Heart left ventricle (tissue), 16 donors: ENCODE measurements around the gene COX8A. TPM values are rescaled to one million over a fixed set of nuclear protein-coding genes. Genes with fewer than 3 reads are reported as not detected.

Experiments used
- ATAC-seq, 4 donors: fragments of 200-7000 bp; cut with Tn5 transposase; one replicate each; pipeline ENCODE4 v1.9.1; 2020 to 2022; ENCODE audit warnings: moderate library complexity in 4 of 4, mild to moderate bottlenecking in 3 of 4, moderate number of reproducible peaks in 1 of 4
- DNase-seq, 5 donors: peaks; one replicate each; pipeline ENCODE4 v3.0.0-alpha.2; 2020
- H3K27ac ChIP-seq, 12 donors: fragments of 200-600 bp; sonication (generic) in 4 of 12; one replicate each; pipeline versions ENCODE4 v1.5.0 to v1.8.0; 2016 to 2022; ENCODE audit warnings: mild to moderate bottlenecking in 2 of 12
- H3K27me3 ChIP-seq, 9 donors: fragments of 200-600 bp; sonication (generic) in 2 of 9; one replicate each; pipeline versions ENCODE4 v1.5.1 to v1.8.0; 2016 to 2022; ENCODE audit warnings: mild to moderate bottlenecking in 3 of 9
- H3K36me3 ChIP-seq, 9 donors: fragments of 200-600 bp; sonication (generic) in 2 of 9; one replicate each; pipeline versions ENCODE4 v1.5.0 to v1.8.0; 2018 to 2022; ENCODE audit warnings: mild to moderate bottlenecking in 2 of 9
- H3K4me1 ChIP-seq, 12 donors: fragments of 200-600 bp; sonication (generic) in 4 of 12; one replicate each; pipeline versions ENCODE4 v1.5.0 to v1.8.0; 2016 to 2022; ENCODE audit warnings: mild to moderate bottlenecking in 3 of 12
- H3K4me3 ChIP-seq, 12 donors: fragments of 200-600 bp; sonication (generic) in 4 of 12; one replicate each; pipeline versions ENCODE4 v1.5.0 to v1.8.0; 2017 to 2022; ENCODE audit warnings: mild to moderate bottlenecking in 9 of 12, moderate library complexity in 4 of 12
- H3K9me3 ChIP-seq, 12 donors: fragments of 200-600 bp; sonication (generic) in 4 of 12; one replicate each; pipeline versions ENCODE4 v1.5.0 to v1.8.0; 2016 to 2022; ENCODE audit warnings: mild to moderate bottlenecking in 1 of 12
- CTCF ChIP-seq, 12 donors: fragments of 200-600 bp; sonication (generic) in 4 of 12; IDR thresholded peaks; one replicate each; pipeline versions ENCODE4 v1.5.0 to v1.8.0; 2018 to 2022; ENCODE audit warnings: antibody characterized with exemption in 12 of 12, mild to moderate bottlenecking in 5 of 12
- POLR2A ChIP-seq, 2 donors: fragments of 450-650 bp; IDR thresholded peaks; one replicate each; pipeline ENCODE4 v1.6.1; 2017; ENCODE audit warnings: antibody characterized with exemption in 2 of 2, mild to moderate bottlenecking in 2 of 2, moderate library complexity in 2 of 2
- WGBS, 4 donors: extraction: QIAGEN DNeasy Blood & Tissue Kit in 2 of 4; methylation state at CpG; one replicate each; pipeline versions ENCODE4 v1.1.5 to v1.1.7; 2013 to 2018; 5-methylcytosine and 5-hydroxymethylcytosine counted together
- intact Hi-C, 10 donors: fragments of 100-400 bp; cut with DNase I; formaldehyde crosslinking; loops; one replicate each; pipeline versions ENCODE4 v1.11.1 to v1.14.2; 2022
- polyA plus RNA-seq, 2 donors: library from polyadenylated mRNA; stranded (reverse); fragments of 200-250 nt; gene quantifications; one replicate each; pipeline ENCODE4 v1.2.3, GENCODE V29; 2013
- total RNA-seq, 9 donors: library from RNA; depleted of rRNA in 2 of 9; stranded (reverse); fragments of >200 nt in 2 of 9; fragmentation: NEBNext Ultra II Directional in 3 of 9; extraction: Animal tissue kit (Norgen Biotek cat#: 25700) in 3 of 9; gene quantifications; one replicate each; pipeline versions ENCODE4 v1.1.0 to v1.2.4, GENCODE V29; 2016 to 2023
- donor health status: ischemic (EF 13 %, LVEDD 7.1; RV severe dilation, severe dysfunction).
- donor health status: healthy with polysubstance abuse.
- donor health status: DM: no; HTN: yes; CAD: no.
- donor health status: DM: no; HTN: no; CAD: no.
- donor health status: ischemic (EF 25% LVEDD 6.9; RV normal size, moderate dysfunction).
- donor health status: ischemic (EF 25% LVEDD 5.7; RV mildly dilated, moderate dysfunction).
- donor health status: healthy.
- donor health status: DM: yes; HTN: yes; CAD: no.
- donor health status: ischemic (EF 35%, LVEDD 5.7; RV mildly dilated, moderate dysfunction).
- donor health status: nonischemic (EF 11% LVEDD 7.7; RV severe dilation, severe dysfunction).
- donor health status: DM: yes; HTN: yes; CAD: no.
- donor health status: PGD.
- donor health status: ischemic (EF 29% LVEDD 5.4; RV normal size, mild dysfunction).
- donor health status: nonischemic (EF 23%, LVEDD 6.1; RV moderate dilation, normal function).

Gene COX8A
- total and polyA plus RNA-seq, 11 donors: 673 to 2,448 (median 1,029) TPM

DNA sequence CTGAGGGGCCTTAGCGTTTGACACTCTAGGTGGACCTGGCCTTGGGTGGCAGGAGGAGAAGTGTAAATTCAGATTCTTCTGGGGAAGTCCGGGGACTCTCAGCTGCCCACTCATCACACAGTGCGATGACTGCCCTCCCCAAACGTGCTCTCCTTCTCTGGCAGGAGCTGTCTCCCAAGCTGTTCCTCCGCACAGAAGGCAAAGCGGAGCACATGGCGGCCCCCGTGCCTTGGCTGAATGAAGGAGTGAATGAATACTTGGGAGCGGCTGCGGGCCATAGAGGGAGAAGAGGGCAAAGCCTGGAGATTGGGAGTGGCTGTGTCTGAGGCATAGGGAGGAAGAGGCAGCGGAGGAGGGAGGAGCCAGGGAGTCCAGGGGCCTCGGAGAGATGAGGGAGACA, 42.5 kb upstream of the COX8A start:
- Histone ChIP-seq H3K27me3 (no peaks in the 10 kb centered on the region), H3K4me1 (peaks cover 0 to 4% (median 0%) of the 10 kb centered on the region in 12 donors), H3K36me3 (no peaks in the 10 kb centered on the region), H3K4me3 (no peak overlapping the region), H3K27ac (no peak overlapping the region), H3K9me3 (no peaks in the 10 kb centered on the region)
- ATAC-seq (no peak), DNase-seq (no peak)
- TF ChIP-seq POLR2A (IDR thresholded peaks at IDR 0.05): no peak
- no peak for TF ChIP-seq CTCF (IDR thresholded peaks at IDR 0.05)
- 75 to 84% (median 82%) methylated on average over 12 of the region's 12 CpGs for WGBS, 4 donors
- intact Hi-C loops: no loop called here

- no peaks in the 10 kb centered on the region for H3K36me3 ChIP-seq
- peaks cover 0 to 11% (median 5%) of the 10 kb centered on the region in 12 donors for H3K4me1 ChIP-seq
- TF ChIP-seq CTCF (IDR thresholded peaks at IDR 0.05): no peak
- no peak for TF ChIP-seq POLR2A (IDR thresholded peaks at IDR 0.05)
- H3K4me3 ChIP-seq: no peak overlapping the region
- H3K9me3 ChIP-seq: no peaks in the 10 kb centered on the region
- DNase-seq (no peak), ATAC-seq (peak in 1 of 4 donors; percentile 57)
- H3K27ac ChIP-seq: no peak overlapping the region
- WGBS, 4 donors: 41 to 56% (median 47%) methylated on average over 1 of the region's 1 CpG
- no peaks in the 10 kb centered on the region for H3K27me3 ChIP-seq
- intact Hi-C loops: no loop called here
Measured at GRCh38 chr11:63933459-63933858, 41.0 kb upstream of the COX8A start.

DNA sequence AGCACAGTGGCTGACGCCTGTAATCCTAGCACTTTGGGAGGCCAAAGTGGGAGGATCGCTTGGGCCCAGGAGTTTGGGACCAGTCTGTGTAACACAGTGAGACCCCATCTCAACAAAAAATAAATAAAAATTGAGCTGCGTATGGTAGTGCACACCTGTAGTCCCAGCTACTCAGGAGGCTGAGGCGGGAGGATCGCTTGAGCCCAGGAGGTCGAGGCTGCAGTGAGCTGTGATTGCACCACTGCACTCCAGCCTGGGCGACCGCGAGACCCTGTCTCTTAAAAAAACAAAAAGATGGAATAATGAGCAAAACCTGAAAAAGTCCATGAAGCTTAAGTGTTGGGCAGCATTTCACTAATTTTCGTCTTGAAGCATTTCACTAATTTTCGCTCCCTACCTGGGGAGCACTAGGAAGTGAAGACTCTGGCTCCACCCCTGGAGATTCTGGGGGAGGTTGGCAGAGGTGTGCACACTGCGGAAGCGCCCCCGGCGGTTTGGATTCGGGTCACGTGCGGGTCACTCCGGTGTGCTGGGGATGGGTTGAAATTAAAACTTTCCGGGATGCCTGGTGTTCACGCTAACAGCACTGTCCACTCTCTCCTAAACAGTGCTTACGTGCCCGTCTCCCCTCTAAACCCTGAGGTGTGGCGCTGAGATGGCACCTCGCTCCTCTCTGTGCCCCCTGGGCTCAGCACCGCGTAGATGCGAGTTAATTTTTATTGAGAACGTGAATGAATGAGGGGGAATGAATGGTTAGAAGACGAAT, 36.5 kb upstream of the COX8A start:
- ATAC-seq (peak in 2 of 4 donors; percentile 5 to 10), DNase-seq (no peak)
- intact Hi-C loops: loop anchor here in 3 of 10 donors (1.0 to 2.0 kb wide), 2 partner anchors 19 kb away; no protein-coding TSS in a partner anchor
- WGBS, 4 donors: 25 to 35% (median 30%) methylated on average over 30 of the region's 30 CpGs
- no peaks in the 10 kb centered on the region for H3K27me3 ChIP-seq
- peak overlapping the region in 9 of 12 donors; percentile 35 to 86 (median 78) for H3K27ac ChIP-seq
- no peaks in the 10 kb centered on the region for H3K9me3 ChIP-seq
- peaks cover 0 to 32% (median 19%) of the 10 kb centered on the region in 12 donors for H3K4me1 ChIP-seq
- H3K4me3 ChIP-seq: peak overlapping the region; percentile 50 to 94 (median 74)
- peaks cover 0 to 3% (median 0%) of the 10 kb centered on the region in 9 donors for H3K36me3 ChIP-seq
- TF ChIP-seq CTCF (IDR thresholded peaks at IDR 0.05): peak in 1 of 12 donors; percentile 5
- TF ChIP-seq POLR2A (IDR thresholded peaks at IDR 0.05): no peak
